HEK293T (cell line): ENCODE results near the gene RGS7BP.

Experiments
- CTCF ChIA-PET: fragments of 350-600 bp; formaldehyde crosslinking; extraction: SDS; loops from one replicate; lab custom pipeline; 2021; ENCODE audit warnings: antibody characterized with exemption, inconsistent platforms; lab: Yijun Ruan, JAX
- POLR2A ChIA-PET: fragments of 350-600 bp; formaldehyde crosslinking; extraction: SDS; loops from one replicate; lab custom pipeline; 2020; ENCODE audit warnings: antibody characterized with exemption, inconsistent platforms; lab: Yijun Ruan, JAX
- DNase-seq: peaks from one replicate; pipeline ENCODE4 v3.0.0; 2012; ENCODE audit warnings: mixed read lengths; ENCODE audit errors: extremely low spot score
- ARNT ChIP-seq: fragments of 450-650 bp; IDR thresholded peaks from 2 replicates; pipeline ENCODE4 v1.6.1; 2017; ENCODE audit warnings: mild to moderate bottlenecking
- BHLHE40 ChIP-seq: fragments of 450-650 bp; IDR thresholded peaks from 2 replicates; pipeline ENCODE4 v1.6.1; 2016; ENCODE audit warnings: mild to moderate bottlenecking, moderate library complexity, borderline replicate concordance
- CTBP1 ChIP-seq: fragments of 450-650 bp; IDR thresholded peaks from 2 replicates; pipeline ENCODE4 v1.6.1; 2016; ENCODE audit warnings: borderline replicate concordance
- ELF4 ChIP-seq: fragments of 450-650 bp; IDR thresholded peaks from 2 replicates; pipeline ENCODE4 v1.6.1; 2017; ENCODE audit warnings: antibody characterized with exemption
- FOXA1 ChIP-seq: fragments of 450-650 bp; IDR thresholded peaks from 2 replicates; pipeline ENCODE4 v1.6.1; 2016; ENCODE audit warnings: mild to moderate bottlenecking
- FOXK2 ChIP-seq: fragments of 450-650 bp; IDR thresholded peaks from 2 replicates; pipeline ENCODE4 v1.6.1; 2016; ENCODE audit warnings: mild to moderate bottlenecking
- FOXM1 ChIP-seq: fragments of 450-650 bp; IDR thresholded peaks from 2 replicates; pipeline ENCODE4 v1.6.1; 2017; ENCODE audit warnings: mild to moderate bottlenecking, borderline replicate concordance
- HDGF ChIP-seq: fragments of 450-650 bp; IDR thresholded peaks from 2 replicates; pipeline ENCODE4 v1.6.1; 2017; ENCODE audit warnings: antibody characterized with exemption, borderline replicate concordance
- L3MBTL2 ChIP-seq: fragments of 450-650 bp; conservative IDR thresholded peaks from 2 replicates; pipeline ENCODE4 v1.6.1; 2016; ENCODE audit warnings: mild to moderate bottlenecking
- LEF1 ChIP-seq: fragments of 450-650 bp; IDR thresholded peaks from 2 replicates; pipeline ENCODE4 v1.6.1; 2017; ENCODE audit warnings: mild to moderate bottlenecking, borderline replicate concordance
- NFRKB ChIP-seq: fragments of 450-650 bp; IDR thresholded peaks from 2 replicates; pipeline ENCODE4 v1.6.1; 2016; ENCODE audit warnings: mild to moderate bottlenecking, moderate library complexity
- SP1 ChIP-seq: fragments of 450-650 bp; IDR thresholded peaks from 2 replicates; pipeline ENCODE4 v1.6.1; 2017
- SUZ12 ChIP-seq: fragments of 450-650 bp; IDR thresholded peaks from 2 replicates; pipeline ENCODE4 v1.6.1; 2016; ENCODE audit warnings: mild to moderate bottlenecking
- TARDBP ChIP-seq: fragments of 450-650 bp; IDR thresholded peaks from 2 replicates; pipeline ENCODE4 v1.6.1; 2016
- ZNF384 ChIP-seq: fragments of 450-650 bp; IDR thresholded peaks from 2 replicates; pipeline ENCODE4 v1.6.1; 2016
- TF ChIP-seq, protein P1 (sequence below): fragments of 450-650 bp; IDR thresholded peaks from 2 replicates; pipeline ENCODE4 v1.6.1; 2016

The RGS7BP gene

GRCh38 chr5:64592730-64593341 is 87.0 kb downstream of the RGS7BP start:
- ChIA-PET CTCF (interaction anchor here (0.6 kb wide), 1 partner anchor 19 kb away, joined by 3 read pairs; no protein-coding TSS in a partner anchor), POLR2A (no interaction called here)
- TF ChIP-seq ZNF384: no peak
- no peak for TF ChIP-seq ELF4
- TF ChIP-seq ARNT: no peak
- TF ChIP-seq SUZ12: no peak
- TF ChIP-seq NFRKB: no peak
- no peak for TF ChIP-seq LEF1
- TF ChIP-seq FOXM1: no peak
- TF ChIP-seq, protein P1, sequence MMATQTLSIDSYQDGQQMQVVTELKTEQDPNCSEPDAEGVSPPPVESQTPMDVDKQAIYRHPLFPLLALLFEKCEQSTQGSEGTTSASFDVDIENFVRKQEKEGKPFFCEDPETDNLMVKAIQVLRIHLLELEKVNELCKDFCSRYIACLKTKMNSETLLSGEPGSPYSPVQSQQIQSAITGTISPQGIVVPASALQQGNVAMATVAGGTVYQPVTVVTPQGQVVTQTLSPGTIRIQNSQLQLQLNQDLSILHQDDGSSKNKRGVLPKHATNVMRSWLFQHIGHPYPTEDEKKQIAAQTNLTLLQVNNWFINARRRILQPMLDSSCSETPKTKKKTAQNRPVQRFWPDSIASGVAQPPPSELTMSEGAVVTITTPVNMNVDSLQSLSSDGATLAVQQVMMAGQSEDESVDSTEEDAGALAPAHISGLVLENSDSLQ: no peak
- no peak for TF ChIP-seq FOXA1
- TF ChIP-seq FOXK2: no peak
- no peak for TF ChIP-seq CTBP1
- TF ChIP-seq L3MBTL2: no peak
- TF ChIP-seq BHLHE40: no peak
- no peak for TF ChIP-seq HDGF
- TF ChIP-seq TARDBP: no peak
- no peak for TF ChIP-seq SP1

GRCh38 chr5:64594025-64594424 is 88.2 kb downstream of the RGS7BP start:
- CTCF ChIA-PET: interaction anchor here (1.9 kb wide), 1 partner anchor 18 kb away, joined by 7 read pairs; no protein-coding TSS in a partner anchor
- DNase-seq: no peak
- no peak for TF ChIP-seq FOXK2
- TF ChIP-seq L3MBTL2: no peak
- TF ChIP-seq BHLHE40: no peak
- TF ChIP-seq NFRKB: no peak
- no peak for TF ChIP-seq SP1
- TF ChIP-seq FOXM1: no peak
- TF ChIP-seq, protein P1: no peak
- no peak for TF ChIP-seq TARDBP
- TF ChIP-seq ARNT: no peak
- TF ChIP-seq CTBP1: no peak
- POLR2A ChIA-PET: no interaction called here

More at GRCh38 chr5:64592730-64593341, 87.0 kb downstream of the RGS7BP start:
- DNase-seq: no peak

DNA sequence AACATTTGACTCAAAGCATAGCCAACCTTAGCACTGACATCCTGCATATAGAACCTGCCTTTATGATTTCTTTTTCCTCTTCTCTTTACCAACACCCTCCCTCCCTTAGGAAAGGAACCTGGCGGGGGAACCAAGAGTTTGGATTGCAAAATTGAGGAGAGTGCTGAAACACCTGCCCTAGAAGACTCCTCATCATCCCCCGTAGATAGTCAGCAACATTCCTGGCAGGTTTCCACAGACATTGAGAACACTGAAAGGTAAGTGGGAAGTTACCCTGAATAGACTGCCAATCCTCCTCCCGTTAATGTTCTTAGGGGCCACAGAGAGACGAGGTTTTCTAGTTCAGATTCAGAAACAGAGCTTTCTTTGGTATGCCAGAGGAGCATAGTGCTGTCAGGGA is 88.8 kb downstream of the RGS7BP start:
- ChIA-PET POLR2A (no interaction called here), CTCF (interaction anchor here (1.3 to 1.9 kb wide), 3 partner anchors 18 to 365 kb away, joined by 3 to 7 read pairs (median 4); no protein-coding TSS in a partner anchor)
- TF ChIP-seq FOXM1 (no peak), ZNF384 (no peak), L3MBTL2 (no peak), HDGF (no peak), TARDBP (no peak)
- DNase-seq: no peak

GRCh38 chr5:64595031-64595855 is 89.4 kb downstream of the RGS7BP start:
- ChIA-PET POLR2A (no interaction called here), CTCF (interaction anchor here (0.8 to 1.9 kb wide), 4 partner anchors 17 to 366 kb away, joined by 3 to 7 read pairs (median 4); no protein-coding TSS in a partner anchor)
- no peak for TF ChIP-seq NFRKB
- TF ChIP-seq, protein P1: no peak
- no peak for TF ChIP-seq BHLHE40
- TF ChIP-seq ARNT: no peak
- no peak for TF ChIP-seq HDGF
- TF ChIP-seq LEF1: no peak
- no peak for TF ChIP-seq ELF4
- TF ChIP-seq SP1: no peak
- no peak for TF ChIP-seq TARDBP
- TF ChIP-seq CTBP1: no peak
- TF ChIP-seq FOXM1: no peak
- no peak for TF ChIP-seq L3MBTL2
- TF ChIP-seq FOXK2: no peak
- no peak for TF ChIP-seq SUZ12
- no peak for TF ChIP-seq ZNF384
- TF ChIP-seq FOXA1: no peak
- DNase-seq: peak; percentile 43

DNA sequence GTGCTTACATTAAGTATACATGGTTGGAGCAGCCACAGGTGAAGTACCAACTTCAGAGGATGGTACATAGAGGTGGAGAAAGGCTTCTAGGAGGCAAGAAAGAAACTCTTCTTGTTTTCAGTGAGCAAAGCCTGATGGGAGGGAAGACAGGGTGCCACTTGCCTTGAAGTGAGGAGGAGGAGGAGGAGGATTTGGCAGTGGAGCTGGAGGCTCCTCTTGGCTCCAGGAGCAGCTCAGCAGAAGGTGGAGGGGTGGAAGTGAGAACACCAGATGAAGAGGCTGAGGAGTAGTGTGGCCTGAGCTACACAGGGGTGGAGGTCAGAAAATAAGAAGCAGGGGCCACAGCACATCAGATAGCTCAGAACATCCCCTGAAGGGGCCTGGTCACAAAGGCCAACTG is 93.4 kb downstream of the RGS7BP start:
- no peak for DNase-seq
- CTCF ChIA-PET: no interaction called here
- POLR2A ChIA-PET: no interaction called here
- TF ChIP-seq BHLHE40: no peak
- TF ChIP-seq FOXA1: no peak
- TF ChIP-seq SP1: no peak
- TF ChIP-seq ELF4: no peak
- TF ChIP-seq, protein P1: no peak
- no peak for TF ChIP-seq ZNF384
- TF ChIP-seq HDGF: no peak
- no peak for TF ChIP-seq CTBP1
- TF ChIP-seq LEF1: no peak
- no peak for TF ChIP-seq FOXM1
- no peak for TF ChIP-seq L3MBTL2
- TF ChIP-seq TARDBP: no peak
- no peak for TF ChIP-seq FOXK2
- TF ChIP-seq SUZ12: no peak
- TF ChIP-seq NFRKB: no peak
